IMR-90 (cell line): Measurements from ENCODE around the gene FRAS1. TPM values are rescaled to one million over a fixed set of nuclear protein-coding genes. Genes with fewer than 3 reads are reported as not detected.

ENCODE experiments used
- ATAC-seq: fragments of 200-7000 bp; cut with Tn5 transposase; 2 replicates; pipeline ENCODE4 v1.9.1; 2020; ENCODE audit warnings: low read depth, mild to moderate bottlenecking, moderate library complexity
- BruUV-seq: library from RNA; stranded (reverse); fragments of 400-500 nt; replicated peaks from 2 replicates; lab custom pipeline; 2021; lab: Mats Ljungman, UMichigan
- CTCF ChIA-PET: fragments of 300-600 bp; formaldehyde crosslinking; extraction: SDS; loops from one replicate; lab custom pipeline; 2021; ENCODE audit warnings: antibody characterized with exemption; lab: Yijun Ruan, JAX
- POLR2A ChIA-PET: fragments of 300-600 bp; sonication (Branson Sonifier 250); formaldehyde crosslinking; loops from one replicate; lab custom pipeline; 2022; ENCODE audit warnings: antibody characterized with exemption; ENCODE audit not compliant: unreplicated experiment; lab: Charles Lee
- DNase-seq: peaks from one replicate; pipeline ENCODE4 v3.0.0; 2013
- H2AFZ ChIP-seq: replicated peaks from 2 replicates; pipeline ENCODE3; 2013; ENCODE audit warnings: low read length, mild to moderate bottlenecking; ENCODE audit not compliant: poor library complexity
- H2AK5ac ChIP-seq: 2 replicates; pipeline ENCODE4 v1.6.1; 2013; ENCODE audit warnings: low read depth, low read length, inconsistent platforms
- H2AK9ac ChIP-seq: replicated peaks from 2 replicates; pipeline ENCODE3; 2013; ENCODE audit warnings: mild to moderate bottlenecking, low read depth, low read length, moderate library complexity; ENCODE audit not compliant: poor library complexity
- H2BK120ac ChIP-seq: 2 replicates; pipeline ENCODE4 v1.6.1; 2013; ENCODE audit warnings: low read depth, low read length, inconsistent platforms
- H2BK15ac ChIP-seq: 3 replicates; pipeline ENCODE4 v1.6.1; 2013; ENCODE audit warnings: low read depth, low read length, inconsistent platforms
- H2BK20ac ChIP-seq: 2 replicates; pipeline ENCODE4 v1.6.1; 2013; ENCODE audit warnings: low read depth, mild to moderate bottlenecking, inconsistent platforms, low read length, moderate library complexity
- H2BK5ac ChIP-seq: 2 replicates; pipeline ENCODE4 v1.6.1; 2013; ENCODE audit warnings: mild to moderate bottlenecking, low read depth, low read length, inconsistent platforms; ENCODE audit not compliant: poor library complexity, severe bottlenecking
- H3K14ac ChIP-seq: replicated peaks from 2 replicates; pipeline ENCODE4 v1.6.1; 2013; ENCODE audit warnings: low read depth, low read length, inconsistent platforms
- H3K18ac ChIP-seq: 2 replicates; pipeline ENCODE4 v1.6.1; 2013; ENCODE audit warnings: low read depth, low read length, control low read depth
- H3K23ac ChIP-seq: 2 replicates; pipeline ENCODE4 v1.6.1; 2013; ENCODE audit warnings: low read depth, low read length, inconsistent platforms
- H3K27ac ChIP-seq: 2 replicates; pipeline ENCODE4 v1.5.1; 2013; ENCODE audit warnings: mild to moderate bottlenecking, control low read depth, low read length; ENCODE audit not compliant: insufficient read depth
- H3K27me3 ChIP-seq: 2 replicates; pipeline ENCODE4 v1.6.1; 2013; ENCODE audit warnings: low read length; ENCODE audit not compliant: control insufficient read depth, insufficient read depth
- H3K36me3 ChIP-seq: 2 replicates; pipeline ENCODE4 v1.6.1; 2013; ENCODE audit warnings: low read length, mixed read lengths; ENCODE audit not compliant: control insufficient read depth, insufficient read depth
- H3K4ac ChIP-seq: 2 replicates; pipeline ENCODE4 v1.6.1; 2013; ENCODE audit warnings: low read depth, low read length, inconsistent platforms
- H3K4me1 ChIP-seq: 2 replicates; pipeline ENCODE4 v1.6.1; 2013; ENCODE audit warnings: low read length, mixed read lengths; ENCODE audit not compliant: control insufficient read depth, insufficient read depth
- H3K4me2 ChIP-seq: 2 replicates; pipeline ENCODE4 v1.6.1; 2013; ENCODE audit warnings: low read depth, mild to moderate bottlenecking, control low read depth, low read length, moderate library complexity
- H3K4me3 ChIP-seq: 2 replicates; pipeline ENCODE4 v1.5.1; 2013; ENCODE audit warnings: low read depth, mild to moderate bottlenecking, control low read depth, low read length, moderate library complexity; ENCODE audit not compliant: insufficient read depth
- H3K56ac ChIP-seq: 2 replicates; pipeline ENCODE4 v1.6.1; 2013; ENCODE audit warnings: low read length, inconsistent platforms; ENCODE audit not compliant: insufficient read depth; ENCODE audit errors: extremely low read depth
- H3K79me1 ChIP-seq, 2 experiments: 2 replicates each; pipeline ENCODE4 v1.6.1; 2013; ENCODE audit warnings: low read length in 2 of 2, inconsistent platforms in 1 of 2, low read depth in 1 of 2
- H3K9ac ChIP-seq: 2 replicates; pipeline ENCODE4 v1.6.1; 2013; ENCODE audit warnings: low read depth, low read length, control low read depth
- H3K9me1 ChIP-seq: 2 replicates; pipeline ENCODE4 v1.6.1; 2013; ENCODE audit warnings: low read length, inconsistent platforms; ENCODE audit not compliant: insufficient read depth
- H3K9me3 ChIP-seq: 2 replicates; pipeline ENCODE4 v1.6.1; 2013; ENCODE audit warnings: low read length; ENCODE audit not compliant: control insufficient read depth, insufficient read depth
- H4K20me1 ChIP-seq: 2 replicates; pipeline ENCODE4 v1.6.1; 2013; ENCODE audit warnings: low read length, inconsistent platforms; ENCODE audit not compliant: insufficient read depth
- H4K5ac ChIP-seq: 2 replicates; pipeline ENCODE4 v1.6.1; 2013; ENCODE audit warnings: mild to moderate bottlenecking, low read depth, low read length, control low read depth
- H4K8ac ChIP-seq, 2 experiments: 2 replicates each; pipeline ENCODE4 v1.6.1; 2013; ENCODE audit warnings: low read depth in 2 of 2, low read length in 2 of 2, control low read depth in 1 of 2, inconsistent platforms in 1 of 2
- H4K91ac ChIP-seq: 2 replicates; pipeline ENCODE4 v1.6.1; 2013; ENCODE audit warnings: low read depth, low read length, inconsistent platforms; ENCODE audit not compliant: insufficient read depth
- BHLHE40 ChIP-seq: fragments of 150-350 bp; IDR thresholded peaks from 2 replicates; pipeline ENCODE4 v1.6.1; 2016; ENCODE audit warnings: mild to moderate bottlenecking, low read depth, low read length
- CEBPB ChIP-seq: IDR thresholded peaks from 2 replicates; pipeline ENCODE4 v1.6.1; 2012; ENCODE audit warnings: low read depth, low read length, improper control_type of control experiment
- CHD1 ChIP-seq: IDR thresholded peaks from 2 replicates; pipeline ENCODE4 v1.6.1; 2012; ENCODE audit warnings: low read depth, low read length, improper control_type of control experiment
- CTCF ChIP-seq: conservative IDR thresholded peaks from 2 replicates; pipeline ENCODE4 v1.5.1; 2012; ENCODE audit warnings: mild to moderate bottlenecking, low read depth, low read length, improper control_type of control experiment
- ELK1 ChIP-seq: fragments of 150-350 bp; IDR thresholded peaks from 2 replicates; pipeline ENCODE4 v1.6.1; 2016; ENCODE audit warnings: low read depth, mild to moderate bottlenecking, low read length, moderate library complexity, borderline replicate concordance
- FOS ChIP-seq: fragments of 150-350 bp; IDR thresholded peaks from 2 replicates; pipeline ENCODE4 v1.6.1; 2016; ENCODE audit warnings: low read depth, low read length
- MAZ ChIP-seq: IDR thresholded peaks from 2 replicates; pipeline ENCODE4 v1.6.1; 2012; ENCODE audit warnings: low read depth, mild to moderate bottlenecking, low read length, improper control_type of control experiment, moderate library complexity, borderline replicate concordance
- MXI1 ChIP-seq: IDR thresholded peaks from 2 replicates; pipeline ENCODE4 v1.6.1; 2012; ENCODE audit warnings: low read depth, mild to moderate bottlenecking, low read length, moderate library complexity, borderline replicate concordance
- POLR2A ChIP-seq: IDR thresholded peaks from 2 replicates; pipeline ENCODE4 v1.6.1; 2012; ENCODE audit warnings: mild to moderate bottlenecking, low read depth, low read length
- RAD21 ChIP-seq: IDR thresholded peaks from 2 replicates; pipeline ENCODE4 v1.6.1; 2012; ENCODE audit warnings: low read length, improper control_type of control experiment
- RCOR1 ChIP-seq: IDR thresholded peaks from 2 replicates; pipeline ENCODE4 v1.6.1; 2012; ENCODE audit warnings: mild to moderate bottlenecking, low read length, improper control_type of control experiment; ENCODE audit not compliant: insufficient replicate concordance
- RFX5 ChIP-seq: IDR thresholded peaks from 2 replicates; pipeline ENCODE4 v1.8.0; 2012; ENCODE audit warnings: low read depth, mild to moderate bottlenecking, low read length, moderate library complexity
- WGBS, 2 experiments: methylation state at CpG; one replicate each; pipeline versions ENCODE4 v1.1.5 to v1.1.7; 2013; ENCODE audit warnings: missing lambda C conversion rate in 2 of 2; ENCODE audit not compliant: insufficient read length in 1 of 2; ENCODE audit errors: extremely low coverage in 2 of 2; 5-methylcytosine and 5-hydroxymethylcytosine counted together
- dilution Hi-C: fragments of 300-500 bp; cut with HindIII; formaldehyde crosslinking; loops from one replicate; pipeline ENCODE4 v1.14.3; 2018; ENCODE audit warnings: low sequenced_read_pairs; ENCODE audit not compliant: unreplicated experiment
- in situ Hi-C: fragments of 300-500 bp; cut with MboI; formaldehyde crosslinking; loops from 3 replicates; pipeline ENCODE4 v1.14.3; 2019; ENCODE audit warnings: low sequenced_read_pairs, inconsistent platforms, mixed read lengths
- intact Hi-C: fragments of 100-400 bp; cut with micrococcal nuclease; formaldehyde crosslinking; loops from 2 replicates; pipeline ENCODE4 v1.10.0; 2022
- polyA plus RNA-seq, 3 experiments: library from polyadenylated mRNA; depleted of rRNA; stranded (reverse); fragments of >200 nt; gene quantifications; 2 replicates each; pipeline ENCODE4 v1.2.3, GENCODE V29; 2012; ENCODE audit warnings: low replicate concordance in 1 of 3
- total RNA-seq: library from RNA; depleted of rRNA; stranded (reverse); fragments of >200 nt; gene quantifications from 2 replicates; pipeline ENCODE4 v1.2.3, GENCODE V29; 2012
- TF ChIP-seq, protein P1 (sequence below): fragments of 150-350 bp; IDR thresholded peaks from 2 replicates; pipeline ENCODE4 v1.6.1; 2017; ENCODE audit warnings: mild to moderate bottlenecking, antibody characterized with exemption, low read length, low read depth

Gene FRAS1
- total and polyA plus RNA-seq, 2 of the 4 experiments (the other 2 are of a cell fraction) = under 0.01 to 0.03 TPM

GRCh38 chr4:78185117-78185516 lies 128.0 kb downstream of the FRAS1 start:
- WGBS, 2 experiments = 60% methylated on average over 1 of the region's 2 CpGs; no CpG with 5 or more reads in 1 of the 2 experiments
- intact Hi-C loops = no loop called here

More at GRCh38 chr4:78185117-78185516, 128.0 kb downstream of the FRAS1 start:
- H3K27me3 ChIP-seq = no peaks in the 10 kb centered on the region
- H3K4ac ChIP-seq = no peak overlapping the region
- no peak overlapping the region for H2BK120ac ChIP-seq
- no peaks in the 10 kb centered on the region for H4K20me1 ChIP-seq
- H4K91ac ChIP-seq = no peak overlapping the region
- no peak overlapping the region for H2BK15ac ChIP-seq
- no peak overlapping the region for H2AK9ac ChIP-seq
- H3K36me3 ChIP-seq = no peaks in the 10 kb centered on the region
- H3K27ac ChIP-seq = no peak overlapping the region
- POLR2A ChIA-PET = no interaction called here
- no peak overlapping the region for H2BK5ac ChIP-seq
- no peak overlapping the region for H2BK20ac ChIP-seq
- no peak overlapping the region for H3K23ac ChIP-seq
- dilution Hi-C loops = no loop called here
- H3K4me2 ChIP-seq = no peak overlapping the region
- in situ Hi-C loops = no loop called here
- ATAC-seq (no peak), DNase-seq (no peak)
- H3K4me1 ChIP-seq = no peaks in the 10 kb centered on the region
- no peak overlapping the region for H3K14ac ChIP-seq
- H3K79me1 ChIP-seq = no peaks in the 10 kb centered on the region
- H3K56ac ChIP-seq = no peak overlapping the region
- no peak overlapping the region for H3K4me3 ChIP-seq
- H3K9me3 ChIP-seq = no peaks in the 10 kb centered on the region
- CTCF ChIA-PET = no interaction called here
- H3K9me1 ChIP-seq = no peaks in the 10 kb centered on the region
- H3K9ac ChIP-seq = no peak overlapping the region
- H3K18ac ChIP-seq = no peak overlapping the region
- no peak overlapping the region for H2AK5ac ChIP-seq
- H2AFZ ChIP-seq = no peak overlapping the region
- no peak overlapping the region for H4K8ac ChIP-seq
- BruUV-seq = no TSS peak
- no peak overlapping the region for H4K5ac ChIP-seq
- TF ChIP-seq CHD1 (no peak), ELK1 (no peak), RCOR1 (no peak), MXI1 (no peak), BHLHE40 (no peak), CTCF (no peak), MAZ (no peak), RAD21 (no peak), RFX5 (no peak), CEBPB (no peak), POLR2A (no peak), FOS (no peak)
- TF ChIP-seq, protein P1, sequence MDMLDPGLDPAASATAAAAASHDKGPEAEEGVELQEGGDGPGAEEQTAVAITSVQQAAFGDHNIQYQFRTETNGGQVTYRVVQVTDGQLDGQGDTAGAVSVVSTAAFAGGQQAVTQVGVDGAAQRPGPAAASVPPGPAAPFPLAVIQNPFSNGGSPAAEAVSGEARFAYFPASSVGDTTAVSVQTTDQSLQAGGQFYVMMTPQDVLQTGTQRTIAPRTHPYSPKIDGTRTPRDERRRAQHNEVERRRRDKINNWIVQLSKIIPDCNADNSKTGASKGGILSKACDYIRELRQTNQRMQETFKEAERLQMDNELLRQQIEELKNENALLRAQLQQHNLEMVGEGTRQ = no peak
